Measurements from ENCODE around the gene GRB2. TPM values are rescaled to one million over a fixed set of nuclear protein-coding genes. Genes with fewer than 3 reads are reported as not detected.
A peak's percentile ranks its signal among the peaks of the same experiment; 100 is the strongest.

The GRB2 gene
- total and polyA plus RNA-seq, 2 of the 8 experiments (the other 6 are each of a cell fraction or from before 2014, with no cell fraction given) = 44.2 to 101 TPM

DNA sequence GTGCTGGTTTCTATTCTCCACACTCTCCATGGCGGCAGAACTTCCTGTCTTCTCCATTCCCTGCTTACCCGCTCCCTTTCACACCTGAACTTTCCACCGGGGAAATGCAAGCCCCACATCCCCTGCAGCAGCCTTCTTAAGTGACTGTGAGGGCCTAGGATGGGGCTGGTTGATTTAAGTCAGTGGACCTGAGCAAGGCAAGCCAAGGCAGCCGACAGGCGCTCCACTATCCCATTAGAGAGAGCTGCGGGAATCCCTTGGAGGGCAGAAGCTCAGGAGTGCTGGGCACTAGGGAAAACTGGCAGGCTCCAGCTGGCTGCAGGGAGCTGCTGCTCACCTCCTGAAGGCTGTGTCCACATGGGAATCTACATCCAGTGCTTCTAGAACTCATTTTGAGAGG, 80.1 kb downstream of the GRB2 start:
- Histone ChIP-seq H3K18ac (ENCODE audit: extremely low read depth, low read length) (no peak overlapping the region), H3K36me3 (ENCODE audit: control insufficient read depth in 2 of 4, insufficient read depth in 4 of 4, low read length in 3 of 4) (peaks cover 3 to 20% (median 12%) of the 10 kb centered on the region in 4 experiments; a peak in 6 of 8 replicates), H3K27me3 (replicated peaks in 1 of 4; ENCODE audit: control insufficient read depth in 3 of 4, extremely low read depth in 1 of 4, insufficient read depth in 3 of 4, low read length in 3 of 4) (no peaks in the 10 kb centered on the region), H3K23me2 (ENCODE audit: low read depth, low read length) (no peaks in the 10 kb centered on the region), H4K8ac (ENCODE audit: extremely low read depth, insufficient read depth, low read length) (no peak overlapping the region), H2BK12ac (ENCODE audit: low read depth, low read length) (no peak overlapping the region), H3K9me3 (ENCODE audit: insufficient read depth in 2 of 2, low read depth in 1 of 2, low read length in 1 of 2) (no peaks in the 10 kb centered on the region), H3K14ac (ENCODE audit: insufficient read length) (no peak overlapping the region), H2BK5ac (ENCODE audit: low read depth, low read length) (peak overlapping the region; percentile 66; the same call in 1 of the 2 replicates), H3K56ac (replicated peaks; ENCODE audit: insufficient read length, low read depth, low read length) (no peak overlapping the region), H2BK120ac (replicated peaks; ENCODE audit: low read depth, low read length) (no peak overlapping the region), H3K4me3 (ENCODE audit: extremely low read depth in 1 of 4, insufficient read depth in 2 of 4, low read depth in 3 of 4, low read length in 4 of 4) (no peak overlapping the region), H4K91ac (replicated peaks; ENCODE audit: insufficient read length, low read length) (no peak overlapping the region), H3K4me2 (ENCODE audit: insufficient read depth in 1 of 2, low read depth in 2 of 2, low read length in 2 of 2) (no peak overlapping the region), H4K20me1 (replicated peaks in 1 of 2; ENCODE audit: control insufficient read depth in 1 of 2, insufficient read depth in 2 of 2, low read length in 2 of 2) (peaks cover 3 to 5% of the 10 kb centered on the region in 2 experiments), H3K27ac (ENCODE audit: low read depth, low read length) (0 out of 2 replicates have a peak overlapping the region, but pooled peaks have one; percentile 5), H2BK20ac (ENCODE audit: low read length) (no peak overlapping the region), H2BK15ac (ENCODE audit: low read length) (no peak overlapping the region), H3K4ac (replicated peaks; ENCODE audit: insufficient read length, low read depth, low read length) (no peak overlapping the region), H2AFZ (ENCODE audit: low read length) (no peak overlapping the region), H4K5ac (ENCODE audit: insufficient read length, low read depth, low read length) (no peak overlapping the region), H3K4me1 (replicated peaks in 1 of 4; ENCODE audit: control insufficient read depth in 3 of 4, insufficient read depth in 4 of 4, low read length in 3 of 4) (peaks cover 4 to 7% (median 4%) of the 10 kb centered on the region in 4 experiments; a peak in 5 of 7 replicates), H3K79me1 (ENCODE audit: low read depth, low read length) (peaks cover 2% of the 10 kb centered on the region; the same call in 1 of the 2 replicates), H3K79me2 (ENCODE audit: control insufficient read depth in 1 of 2, insufficient read depth in 2 of 2, low read length in 2 of 2) (peaks cover 0 to 3% of the 10 kb centered on the region in 2 experiments; a peak in 1 of 4 replicates), H3K9ac (replicated peaks in 1 of 4; ENCODE audit: extremely low read depth in 1 of 4, low read depth in 3 of 4, low read length in 3 of 4) (no peak overlapping the region), H3K23ac (ENCODE audit: insufficient read length) (no peak overlapping the region), H2AK5ac (ENCODE audit: low read depth, low read length) (no peak overlapping the region)
- FAIRE-seq (no peak), DNase-seq (ENCODE audit: low read depth in 1 of 2, low spot score in 2 of 2) (no peak)
- 96% methylated on average over 6 of the region's 6 CpGs; no CpG with 5 or more reads in 1 of the 2 experiments for WGBS, 2 experiments (ENCODE audit: extremely low coverage in 1 of 2, insufficient coverage in 1 of 2, insufficient read length in 1 of 2, insufficient replicate concordance in 2 of 2, low coverage in 1 of 2, low lambda C conversion rate in 2 of 2, missing lambda C conversion rate in 1 of 2)
- POLR2A ChIA-PET (ENCODE audit: partially characterized antibody) = interaction anchor here (1.2 to 2.2 kb wide), 6 partner anchors 11 to 71 kb away, joined by 3 to 15 read pairs (median 6); no protein-coding TSS in a partner anchor
- CTCF ChIA-PET (ENCODE audit: partially characterized antibody) = interaction anchor here (0.7 to 9.6 kb wide), 10 partner anchors 14 to 87 kb away, joined by 3 to 97 read pairs (median 5); partner anchors contain the start of genes MRPS7 and SLC25A19
- TF ChIP-seq TBP (IDR thresholded peaks at IDR 0.05; ENCODE audit: low read depth, low read length) = no peak
- no peak for TF ChIP-seq RBBP5 (IDR thresholded peaks at IDR 0.05; ENCODE audit: borderline replicate concordance, low read depth, low read length)
- no peak for TF ChIP-seq PHF8 (conservative IDR thresholded peaks at IDR 0.05; ENCODE audit: low read depth, low read length)
- no peak for TF ChIP-seq TAF1 (IDR thresholded peaks at IDR 0.05; ENCODE audit: low read depth, low read length)
- no peak for TF ChIP-seq ASH2L (IDR thresholded peaks at IDR 0.05; ENCODE audit: low read length)
- no peak for TF ChIP-seq CTBP2 (IDR thresholded peaks at IDR 0.05; ENCODE audit: borderline replicate concordance, insufficient read depth, insufficient read length, low read length)
- TF ChIP-seq POU5F1 (IDR thresholded peaks at IDR 0.05; ENCODE audit: low read depth, low read length) = no peak
- no peak for TF ChIP-seq JUN (IDR thresholded peaks at IDR 0.05; ENCODE audit: low read depth, low read length)
- no peak for TF ChIP-seq SRF (IDR thresholded peaks at IDR 0.05; ENCODE audit: low read depth, low read length)
- no peak for TF ChIP-seq JUND (IDR thresholded peaks at IDR 0.05; ENCODE audit: low read length)
- TF ChIP-seq GTF2F1 (IDR thresholded peaks at IDR 0.05; ENCODE audit: borderline replicate concordance, low read depth, low read length) = no peak
- no peak for TF ChIP-seq EZH2 (IDR thresholded peaks at IDR 0.05; ENCODE audit: low read depth, low read length, severe bottlenecking)
- TF ChIP-seq, protein P1, sequence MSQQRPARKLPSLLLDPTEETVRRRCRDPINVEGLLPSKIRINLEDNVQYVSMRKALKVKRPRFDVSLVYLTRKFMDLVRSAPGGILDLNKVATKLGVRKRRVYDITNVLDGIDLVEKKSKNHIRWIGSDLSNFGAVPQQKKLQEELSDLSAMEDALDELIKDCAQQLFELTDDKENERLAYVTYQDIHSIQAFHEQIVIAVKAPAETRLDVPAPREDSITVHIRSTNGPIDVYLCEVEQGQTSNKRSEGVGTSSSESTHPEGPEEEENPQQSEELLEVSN (IDR thresholded peaks at IDR 0.05) = no peak

Data from H1 (cell line).